ENCODE data around the gene OTOG. TPM values are rescaled to one million over a fixed set of nuclear protein-coding genes. Genes with fewer than 3 reads are reported as not detected.

The OTOG gene
- total RNA-seq, 1 donor = not detected

DNA sequence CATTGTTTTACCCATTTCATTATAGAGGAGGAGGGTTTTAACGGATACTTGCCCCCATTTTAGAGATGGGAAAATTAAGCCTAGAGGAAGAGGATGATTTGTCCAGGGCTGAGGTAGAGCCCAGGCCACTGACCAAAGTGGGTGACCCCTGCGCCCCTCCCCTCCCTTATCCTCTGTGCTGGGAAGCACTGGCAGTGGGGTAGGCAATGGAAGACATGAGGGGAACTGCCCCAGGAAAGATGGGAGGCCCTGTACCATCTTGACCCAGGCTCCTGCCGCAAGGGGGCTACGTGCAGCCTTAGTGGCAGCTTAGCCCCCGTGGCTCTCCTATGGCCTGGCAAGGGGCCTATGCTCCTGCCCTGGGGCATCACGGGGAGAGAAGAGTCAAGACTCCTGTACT lies 95.9 kb downstream of the OTOG start:
- no peak for DNase-seq (ENCODE audit: low read depth in 2 of 3, low spot score in 2 of 3)

GRCh38 chr11:17643506-17644405 lies 96.7 kb downstream of the OTOG start:
- DNase-seq (ENCODE audit: low read depth in 2 of 3, low spot score in 2 of 3) = no peak

DNA sequence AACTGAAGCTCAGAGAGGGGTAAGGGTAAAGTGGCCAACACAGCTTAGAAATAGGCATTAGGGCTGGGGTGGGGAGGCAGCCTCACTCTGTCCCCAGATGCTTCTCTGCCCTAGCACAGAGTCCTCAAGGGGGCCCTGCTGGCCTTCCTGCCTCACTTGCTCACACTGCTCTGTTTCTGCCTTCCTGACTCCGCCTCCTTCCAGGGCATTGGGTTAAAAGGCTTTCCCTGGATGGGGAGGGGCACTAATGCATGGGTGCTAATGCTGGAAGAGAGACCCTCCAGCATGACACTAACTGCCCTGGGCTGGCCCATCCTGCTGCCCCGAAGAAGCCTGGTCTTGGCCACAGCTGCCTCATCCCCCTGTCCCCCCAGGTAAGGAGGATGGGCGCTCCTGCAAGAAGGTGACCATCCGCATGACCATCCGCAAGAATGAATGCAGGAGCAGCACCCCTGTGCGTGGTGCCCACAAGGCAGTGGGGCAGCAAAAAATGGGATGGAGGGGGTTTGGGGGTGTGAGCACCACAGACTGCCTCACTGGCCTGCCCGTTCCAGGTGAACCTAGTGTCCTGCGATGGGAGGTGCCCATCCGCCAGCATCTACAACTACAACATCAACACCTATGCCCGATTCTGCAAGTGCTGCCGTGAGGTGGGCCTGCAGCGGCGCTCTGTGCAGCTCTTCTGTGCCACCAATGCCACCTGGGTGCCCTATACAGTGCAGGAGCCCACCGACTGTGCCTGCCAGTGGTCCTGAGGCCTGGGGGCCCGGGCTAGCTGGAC lies 98.3 kb downstream of the OTOG start:
- DNase-seq (ENCODE audit: low read depth in 2 of 3, low spot score in 2 of 3) = no peak

GRCh38 chr11:17646451-17647145 lies 99.5 kb downstream of the OTOG start:
- no peak for DNase-seq (ENCODE audit: low read depth in 2 of 3, low spot score in 2 of 3)

- no peak for DNase-seq (ENCODE audit: low read depth in 2 of 3, low spot score in 2 of 3)
Measured at GRCh38 chr11:17648528-17648927, 101.5 kb downstream of the OTOG start.

- DNase-seq (ENCODE audit: low read depth in 2 of 3, low spot score in 2 of 3) = no peak
Measured at GRCh38 chr11:17649261-17649660, 102.2 kb downstream of the OTOG start.

- DNase-seq (ENCODE audit: low read depth in 2 of 3, low spot score in 2 of 3) = no peak
Measured at GRCh38 chr11:17649696-17650095, 102.6 kb downstream of the OTOG start.

- DNase-seq (ENCODE audit: low read depth in 2 of 3, low spot score in 2 of 3) = no peak
Measured at GRCh38 chr11:17650127-17650911, 103.3 kb downstream of the OTOG start.

DNA sequence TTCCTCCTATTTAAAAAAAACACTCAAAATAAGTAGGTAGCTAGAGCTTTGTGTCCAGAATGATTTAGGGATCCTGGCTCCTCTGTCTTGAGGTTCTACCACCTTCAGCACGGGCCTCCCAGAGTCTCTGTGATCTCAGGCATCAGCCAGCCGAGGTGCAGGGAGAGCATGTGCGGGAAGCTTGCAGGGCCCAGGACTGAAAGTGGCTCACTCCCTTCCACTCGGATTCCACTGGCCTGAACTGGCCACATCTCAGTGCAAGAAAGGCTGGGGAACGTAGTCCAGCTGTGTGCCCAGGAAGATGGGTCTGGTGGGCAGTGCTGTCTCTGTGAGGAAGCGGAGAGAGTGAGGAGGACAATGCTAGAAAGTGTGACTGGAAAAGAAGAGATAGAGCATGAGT lies 104.0 kb downstream of the OTOG start:
- DNase-seq (ENCODE audit: low read depth in 2 of 3, low spot score in 2 of 3) = no peak

- DNase-seq (ENCODE audit: low read depth in 2 of 3, low spot score in 2 of 3) = no peak
Measured at GRCh38 chr11:17651681-17652080, 104.6 kb downstream of the OTOG start.

DNA sequence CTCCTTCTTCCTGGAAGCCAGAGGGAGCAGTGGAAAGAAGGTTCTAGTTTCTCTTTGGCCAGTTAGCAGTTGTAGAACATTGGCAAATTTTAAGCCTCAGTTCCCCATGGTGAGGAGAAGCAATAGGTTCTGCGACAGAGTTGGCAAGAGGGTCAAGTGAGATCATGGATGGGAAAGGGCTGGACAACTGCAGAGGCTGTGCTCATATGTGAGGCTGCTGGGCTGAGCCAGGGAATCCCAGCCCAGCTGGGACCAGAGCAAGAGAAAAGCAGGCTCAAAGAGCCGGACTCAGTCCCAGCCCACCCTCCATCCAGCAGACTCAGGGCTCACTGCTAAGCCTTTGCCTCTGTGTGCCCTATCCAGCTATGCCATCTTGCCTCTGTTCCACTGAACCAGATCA lies 105.5 kb downstream of the OTOG start:
- DNase-seq (ENCODE audit: low read depth in 2 of 3, low spot score in 2 of 3) = no peak

DNA sequence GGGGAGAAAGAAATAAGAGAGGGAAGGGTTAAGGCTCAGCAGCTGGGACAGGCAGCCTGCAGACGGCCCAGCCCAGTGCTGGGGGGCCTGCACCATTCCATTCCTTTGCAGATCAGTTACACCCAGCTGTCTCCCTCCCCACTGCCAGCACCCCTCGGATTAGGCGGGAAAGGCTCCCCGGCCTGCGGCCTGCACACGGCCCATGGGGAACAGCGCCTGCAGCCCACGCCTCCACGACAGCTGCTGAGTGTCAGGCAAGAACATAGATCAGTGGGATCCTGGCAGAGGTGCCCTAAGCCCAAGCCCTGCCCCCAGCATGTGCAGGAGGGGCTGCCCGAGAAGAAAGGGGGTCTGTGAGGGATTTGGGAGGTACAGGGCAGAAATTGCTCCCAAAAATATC lies 106.6 kb downstream of the OTOG start:
- DNase-seq (ENCODE audit: low read depth in 2 of 3, low spot score in 2 of 3) = no peak

GRCh38 chr11:17655682-17656081 lies 108.6 kb downstream of the OTOG start:
- DNase-seq (ENCODE audit: low read depth in 2 of 3, low spot score in 2 of 3) = no peak

- DNase-seq (ENCODE audit: low read depth in 2 of 3, low spot score in 2 of 3) = no peak
Measured at GRCh38 chr11:17658211-17658610, 111.2 kb downstream of the OTOG start.

DNA sequence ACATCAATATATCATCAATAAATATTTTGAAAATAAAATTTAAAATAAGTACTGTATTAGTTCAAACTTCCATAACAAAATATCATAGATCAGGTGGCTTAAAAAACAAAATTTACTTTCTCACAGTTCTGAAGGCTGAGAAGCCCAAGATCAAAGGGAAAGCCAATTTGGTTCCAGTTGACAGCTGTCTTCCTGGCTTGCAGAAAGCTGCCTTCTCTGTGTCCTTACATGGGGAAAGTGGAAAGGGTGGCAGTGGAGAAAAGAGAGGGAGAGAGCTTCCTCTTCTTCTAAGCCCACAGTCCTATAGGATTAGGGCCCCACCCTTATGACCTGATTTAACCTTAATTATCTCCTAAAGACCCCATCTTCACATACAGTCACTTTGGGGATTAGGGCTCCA lies 121.1 kb downstream of the OTOG start:
- no peak for DNase-seq (ENCODE audit: low read depth in 2 of 3, low spot score in 2 of 3)

DNA sequence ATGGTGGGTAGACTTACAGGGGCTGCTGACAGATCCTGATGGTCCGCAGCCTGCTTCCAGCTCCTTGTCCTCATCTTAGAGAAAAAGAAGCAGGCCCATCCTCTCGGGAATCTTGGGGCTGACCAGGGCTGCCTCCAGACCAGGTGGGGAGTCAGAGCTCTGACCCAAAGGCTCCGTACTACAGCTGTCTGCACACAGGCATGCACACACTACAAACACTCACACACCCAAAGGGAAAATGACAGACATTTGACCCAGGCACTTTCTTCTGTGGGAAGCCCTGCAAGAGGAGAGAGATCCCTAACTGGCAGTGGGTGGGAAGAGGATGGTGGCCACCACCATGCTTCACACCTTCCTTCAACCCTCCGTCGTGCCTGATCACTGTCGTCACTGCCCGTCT lies 125.4 kb downstream of the OTOG start:
- no peak for DNase-seq (ENCODE audit: low read depth in 2 of 3, low spot score in 2 of 3)

GRCh38 chr11:17673951-17674350 lies 126.9 kb downstream of the OTOG start:
- DNase-seq (ENCODE audit: low read depth in 2 of 3, low spot score in 2 of 3) = no peak

- DNase-seq (ENCODE audit: low read depth in 2 of 3, low spot score in 2 of 3) = no peak
Measured at GRCh38 chr11:17682848-17683247, 135.8 kb downstream of the OTOG start.

DNA sequence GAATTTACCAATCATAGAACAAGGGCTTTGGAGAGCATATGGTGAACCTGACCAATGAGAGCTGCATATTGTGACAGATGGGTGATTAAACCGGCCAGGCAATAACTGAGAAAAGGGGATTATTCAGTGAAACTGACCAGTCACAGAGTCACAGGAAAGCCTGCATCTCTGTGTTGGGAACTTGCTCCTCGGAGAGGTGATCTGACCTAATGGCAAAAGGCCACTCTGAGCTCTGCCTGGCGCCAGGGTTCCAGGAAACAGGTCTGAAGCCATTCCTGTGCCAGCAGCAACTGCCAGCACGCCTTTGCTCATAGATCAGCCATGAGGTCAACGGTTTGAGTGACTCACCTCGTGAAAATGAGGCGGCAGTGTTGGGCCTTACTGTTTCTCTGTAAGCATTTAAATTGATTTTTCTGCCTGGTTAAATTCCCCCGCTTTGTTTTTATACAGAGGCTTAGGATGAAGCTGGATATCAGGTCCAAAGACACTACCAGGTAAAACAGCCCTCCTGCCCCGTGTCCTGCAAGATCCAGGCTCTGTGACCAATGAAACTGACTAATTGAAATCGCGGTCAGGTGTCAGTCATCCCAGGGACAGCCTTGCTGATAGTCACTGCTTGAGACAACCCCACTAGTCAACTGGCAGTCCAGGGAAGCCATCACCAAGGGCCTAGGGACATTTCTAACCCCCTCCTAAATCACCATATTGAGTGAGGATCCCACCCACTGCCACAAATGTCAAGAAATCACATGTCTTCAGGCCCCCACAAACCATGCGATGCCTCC lies 136.5 kb downstream of the OTOG start:
- DNase-seq (ENCODE audit: low read depth in 2 of 3, low spot score in 2 of 3) = no peak

DNA sequence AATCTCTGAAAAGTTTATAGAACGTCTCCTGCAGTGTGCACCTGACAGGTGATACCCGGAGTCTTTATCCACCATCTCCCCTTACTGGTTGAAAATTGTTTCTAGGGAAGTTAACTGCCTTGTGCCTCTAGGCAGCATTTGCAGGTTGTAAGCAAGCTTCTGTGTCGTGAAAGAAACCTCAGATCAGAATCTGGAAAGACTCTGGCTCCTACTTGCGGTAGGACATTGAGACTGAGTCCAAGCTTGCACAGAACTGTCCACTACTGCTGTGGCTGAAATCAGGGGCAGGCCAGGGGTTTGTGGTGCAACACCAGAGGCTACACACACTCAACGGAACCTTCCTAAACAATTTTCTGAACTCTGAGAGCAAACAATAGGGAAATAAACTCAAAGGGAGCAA lies 137.5 kb downstream of the OTOG start:
- DNase-seq (ENCODE audit: low read depth in 2 of 3, low spot score in 2 of 3) = no peak
